GM21825 (cell line): ENCODE data around the gene NBR1.
"Not testable (repeated sequence)": the region's sequence is repeated elsewhere in the genome, so short reads cannot be mapped to it uniquely, and the experiment has no call there.

Experiments
- ATAC-seq: cut with Tn5 transposase; IDR thresholded peaks from one replicate; pipeline ENCODE4 v1.9.1; 2021; ENCODE audit warnings: mild to moderate bottlenecking, moderate library complexity; ENCODE audit not compliant: unreplicated experiment

NBR1 gene

DNA sequence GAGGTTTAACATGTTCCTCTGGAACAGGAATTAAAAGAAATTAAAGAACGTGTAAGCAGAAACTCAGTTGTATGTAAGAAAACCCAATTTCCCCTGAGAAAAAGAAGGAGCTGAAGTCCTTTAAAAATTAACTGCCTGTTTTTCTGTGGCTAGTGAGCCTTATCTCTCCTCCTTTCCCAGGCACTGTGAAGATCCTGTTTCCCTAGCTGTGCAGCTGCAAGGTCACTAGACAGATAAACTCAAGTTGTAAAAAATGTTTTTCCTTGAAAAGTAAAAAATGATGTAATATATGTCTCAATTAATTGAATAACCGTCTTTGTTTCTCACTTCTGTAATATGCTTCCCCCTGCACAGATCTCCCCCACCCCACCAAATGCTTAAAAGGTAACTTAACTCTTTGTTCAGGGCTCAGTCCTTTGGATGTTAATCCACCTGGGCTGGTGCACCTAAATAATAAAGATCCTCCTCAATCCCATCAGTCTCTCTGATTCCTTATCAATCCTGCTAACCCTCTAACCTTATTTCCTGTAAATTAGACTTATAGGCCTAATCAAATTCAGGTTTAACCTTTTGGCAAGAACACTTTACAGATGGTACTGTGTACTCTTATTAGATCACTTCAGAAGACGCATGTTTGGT, 17.7 kb upstream of the NBR1 start:
- ATAC-seq, result not testable (repeated sequence)

DNA sequence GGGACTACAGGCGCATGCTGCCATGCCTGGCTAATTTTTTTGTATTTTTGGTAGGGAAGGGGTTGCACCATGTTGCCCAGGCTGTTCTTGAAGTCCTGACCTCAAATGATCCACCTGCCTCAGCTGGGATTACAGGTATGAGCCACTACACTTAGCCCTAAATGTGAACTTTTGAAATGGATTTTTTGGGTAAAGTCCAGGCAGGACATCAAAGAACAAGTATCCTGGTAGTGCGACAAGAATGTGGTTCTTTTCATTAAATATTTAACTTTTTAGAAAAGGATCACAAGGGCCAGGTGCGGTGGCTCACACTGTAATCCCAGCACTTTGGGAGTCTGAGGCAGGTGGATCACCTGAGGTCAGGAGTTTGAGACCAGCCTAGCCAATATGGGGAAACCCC, 15.3 kb upstream of the NBR1 start:
- no peak for ATAC-seq

DNA sequence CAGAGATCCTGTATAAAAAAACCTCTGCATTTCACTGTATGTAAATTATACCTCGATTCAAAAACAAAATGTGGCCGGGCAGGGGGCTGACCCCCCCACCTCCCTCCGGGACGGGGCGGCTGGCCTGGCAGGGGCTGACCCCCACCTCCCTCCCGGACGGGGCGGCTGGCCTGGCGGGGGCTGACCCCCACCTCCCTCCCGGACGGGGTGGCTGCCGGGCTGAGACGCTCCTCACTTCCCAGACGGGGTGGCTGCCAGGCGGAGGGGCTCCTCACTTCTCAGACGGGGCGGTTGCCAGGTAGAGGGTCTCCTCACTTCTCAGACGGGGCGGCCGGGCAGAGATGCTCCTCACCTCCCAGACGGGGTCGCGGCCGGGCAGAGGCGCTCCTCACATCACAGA, 11.8 kb upstream of the NBR1 start:
- not testable (repeated sequence) for ATAC-seq

DNA sequence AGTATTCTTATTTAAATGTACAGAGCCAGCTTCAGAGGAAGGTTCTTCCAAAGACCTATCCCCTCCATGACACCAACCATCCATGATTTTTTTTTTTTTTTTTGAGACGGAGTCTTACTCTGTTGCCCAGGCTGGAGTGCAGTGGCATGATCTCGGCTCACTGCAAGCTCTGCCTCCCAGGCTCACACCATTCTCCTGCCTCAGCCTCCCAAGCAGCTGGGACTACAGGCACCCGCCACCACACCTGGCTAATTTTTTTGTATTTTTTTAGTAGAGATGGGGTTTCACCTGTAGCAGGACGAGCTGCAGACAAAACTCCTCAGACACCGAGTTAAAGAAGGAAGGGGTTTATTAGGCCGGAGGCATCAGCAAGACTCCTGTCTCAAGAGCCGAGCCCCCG, 11.1 kb upstream of the NBR1 start:
- not testable (repeated sequence) for ATAC-seq

DNA sequence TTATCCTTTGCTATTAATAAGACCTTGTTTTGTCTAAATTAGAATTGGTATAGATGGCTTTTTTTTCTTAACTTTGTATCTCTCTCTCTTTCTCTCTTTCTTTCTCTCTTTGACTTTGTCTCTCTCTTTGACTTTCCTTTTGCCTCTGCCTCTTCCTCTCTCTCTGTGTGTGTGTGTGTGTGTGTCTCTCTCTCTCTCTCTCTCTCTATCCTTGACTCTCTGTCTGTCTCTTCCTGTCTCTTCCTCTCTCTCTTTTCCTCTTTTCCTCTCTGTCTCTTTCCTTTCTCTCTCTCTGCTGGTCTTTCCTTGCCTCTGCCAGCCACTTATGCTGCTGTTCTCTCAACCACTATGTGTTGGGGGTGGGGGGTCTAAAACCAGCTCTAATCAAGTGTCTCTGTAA, 5.0 kb upstream of the NBR1 start:
- ATAC-seq, result not testable (repeated sequence)

DNA sequence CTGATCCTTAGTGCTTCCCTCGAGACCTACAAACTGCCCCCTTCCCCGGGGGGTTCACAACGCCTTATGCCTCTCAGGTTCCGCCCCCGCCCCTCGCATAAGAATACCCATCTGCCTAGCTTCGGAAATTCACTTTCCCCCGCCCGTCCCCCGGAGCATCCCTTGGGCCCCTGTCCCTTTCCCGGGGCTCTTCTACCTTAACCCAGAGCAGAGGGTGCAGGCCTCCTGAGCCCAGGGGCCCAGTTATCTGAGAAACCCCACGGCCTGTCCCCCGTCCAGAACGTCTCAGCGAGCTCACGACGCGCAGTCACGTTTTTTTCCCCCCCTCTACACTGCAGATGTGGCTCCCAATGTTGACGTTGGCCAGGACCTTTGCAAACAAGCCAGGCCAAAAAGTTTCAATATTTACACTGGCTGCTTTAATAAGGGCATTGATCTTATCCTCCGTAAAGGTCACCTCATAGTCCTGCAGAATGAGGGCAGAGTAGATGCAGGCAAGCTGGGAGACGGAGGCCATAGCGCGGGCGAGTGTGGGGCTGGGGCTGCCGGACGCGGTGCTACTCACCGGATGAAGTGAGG, 1.4 kb upstream of the NBR1 start:
- ATAC-seq, result peak; percentile 17

DNA sequence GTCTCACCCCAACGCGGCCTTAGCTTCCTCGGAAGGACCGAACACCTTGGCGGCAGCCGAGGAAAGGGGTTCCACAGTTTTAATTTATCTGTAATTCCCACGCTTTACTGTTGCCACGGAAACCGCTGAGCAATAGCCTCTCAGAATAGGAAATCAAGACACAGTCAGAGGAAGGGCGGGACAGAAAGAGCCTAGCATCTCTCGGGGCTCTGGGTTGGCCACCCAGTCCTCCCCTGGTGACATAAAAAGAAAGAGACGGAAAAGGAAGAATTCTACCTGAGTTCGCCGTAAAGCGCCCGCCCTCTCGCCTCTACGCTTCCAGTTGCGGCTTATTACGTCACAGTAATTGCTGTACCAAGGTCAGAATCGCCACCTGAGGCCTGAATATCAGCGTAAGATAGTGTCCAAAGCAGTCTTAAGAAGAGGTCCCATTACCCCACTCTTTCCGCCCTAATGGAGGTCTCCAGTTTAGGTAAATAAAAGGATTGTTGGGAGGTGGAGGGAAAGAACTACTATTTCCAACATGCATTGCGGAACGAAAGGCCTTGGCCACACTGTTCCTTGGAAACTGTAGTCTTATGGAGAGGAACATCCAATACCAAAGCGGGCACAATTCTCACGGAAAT, 761 bp upstream of the NBR1 start:
- peak; percentile 53 for ATAC-seq

DNA sequence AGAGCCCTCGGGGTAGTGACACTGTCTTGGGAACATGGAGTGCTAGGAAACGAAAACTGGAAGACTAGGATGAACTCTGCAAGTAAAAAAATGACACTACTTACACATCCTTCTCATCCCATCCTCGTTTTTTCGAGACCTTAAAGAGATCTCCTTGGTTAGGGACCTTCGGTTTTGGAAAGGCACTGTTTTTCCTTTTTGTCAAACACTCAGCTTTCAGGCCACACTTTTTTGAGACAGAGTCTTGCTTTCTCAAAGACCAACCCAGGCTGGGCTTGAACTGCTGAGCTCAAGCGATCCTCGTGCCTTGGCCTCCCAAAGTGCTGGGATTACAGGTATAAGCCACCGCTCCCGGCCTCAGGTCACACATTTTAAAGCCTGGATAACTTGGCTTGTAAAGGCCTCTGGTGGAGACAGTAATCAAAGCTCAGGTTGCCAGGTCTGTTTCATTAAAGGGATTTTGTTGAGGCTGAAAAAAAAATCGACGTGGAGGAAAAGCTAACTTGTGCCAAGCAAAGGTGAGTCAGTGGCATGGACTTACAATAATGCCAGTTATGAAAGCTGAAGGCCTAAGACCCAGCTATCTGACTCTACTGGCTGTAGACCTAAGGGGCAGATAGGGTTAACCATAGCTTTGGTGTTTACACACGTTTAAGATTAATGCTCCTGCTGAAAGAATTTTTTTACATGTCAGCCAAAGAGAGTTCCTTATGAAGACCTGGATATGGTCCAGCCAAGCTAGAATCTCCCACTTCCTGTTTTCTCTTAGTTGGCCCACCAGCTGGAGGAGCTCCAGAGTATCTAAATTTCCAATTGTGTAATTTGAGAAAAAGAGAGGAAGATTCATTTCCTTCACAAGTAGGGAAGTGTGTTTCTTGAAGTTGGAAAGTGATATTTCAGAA, 823 bp downstream of the NBR1 start:
- no peak for ATAC-seq

DNA sequence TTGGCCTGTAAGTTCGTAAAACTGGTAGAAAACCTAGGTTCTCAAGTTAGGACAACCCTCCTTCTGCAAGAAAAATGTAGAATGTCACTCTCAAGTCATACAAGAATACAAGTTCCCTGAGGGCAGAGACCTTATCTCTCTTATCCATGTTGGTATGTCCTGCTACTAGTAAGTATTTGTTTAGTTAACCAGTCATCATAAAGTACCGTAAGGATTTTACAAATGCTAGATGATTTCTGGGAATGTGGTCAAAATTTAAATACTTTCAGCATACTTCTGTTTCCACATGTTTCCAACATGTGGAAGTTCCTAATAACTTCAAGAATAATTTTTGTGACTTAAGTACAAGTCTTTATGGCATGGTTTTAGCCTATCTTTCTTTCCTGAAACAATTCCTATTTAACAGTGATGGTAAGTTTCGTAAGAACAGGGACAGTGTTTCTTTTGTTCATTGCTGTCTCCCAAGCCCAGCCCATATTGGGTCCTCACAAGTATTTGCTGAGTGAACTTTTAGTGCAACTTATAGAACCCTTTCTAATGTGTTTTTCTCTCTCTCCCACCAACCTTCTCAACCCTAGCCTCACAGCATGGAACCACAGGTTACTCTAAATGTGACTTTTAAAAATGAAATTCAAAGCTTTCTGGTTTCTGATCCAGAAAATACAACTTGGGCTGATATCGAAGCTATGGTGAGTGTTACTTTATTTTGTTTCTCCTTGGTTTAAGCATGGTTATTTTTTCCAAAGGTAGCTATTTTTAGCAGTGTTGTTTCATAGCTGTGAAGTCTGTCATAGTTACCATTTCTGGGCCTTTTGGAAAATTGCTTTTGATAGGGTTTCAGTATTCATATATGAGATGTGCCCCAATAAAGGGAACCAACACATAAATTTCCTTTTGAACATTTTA, 4.5 kb downstream of the NBR1 start:
- no peak for ATAC-seq

DNA sequence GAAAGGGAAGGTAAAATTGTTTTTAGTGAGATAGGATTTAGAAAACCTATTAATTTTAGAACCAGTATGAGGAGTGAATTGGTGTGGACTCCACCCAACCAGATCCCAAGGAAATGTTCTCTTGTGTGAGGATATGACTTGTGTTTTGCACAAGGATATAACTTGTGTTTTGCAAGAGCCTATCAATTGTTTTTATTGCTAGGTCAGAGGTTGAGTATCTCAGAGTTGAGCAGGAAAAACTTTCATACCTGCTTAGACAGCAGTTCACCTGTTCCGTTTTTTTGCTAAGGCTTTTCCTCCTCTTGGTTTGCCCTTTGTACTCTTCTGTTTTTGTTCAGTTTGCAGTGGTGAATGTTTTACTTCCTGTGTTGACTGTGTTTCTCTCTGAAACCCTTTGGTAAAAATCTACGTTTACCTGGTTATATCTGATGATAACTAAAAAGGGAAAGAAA, 5.1 kb downstream of the NBR1 start:
- no peak for ATAC-seq

DNA sequence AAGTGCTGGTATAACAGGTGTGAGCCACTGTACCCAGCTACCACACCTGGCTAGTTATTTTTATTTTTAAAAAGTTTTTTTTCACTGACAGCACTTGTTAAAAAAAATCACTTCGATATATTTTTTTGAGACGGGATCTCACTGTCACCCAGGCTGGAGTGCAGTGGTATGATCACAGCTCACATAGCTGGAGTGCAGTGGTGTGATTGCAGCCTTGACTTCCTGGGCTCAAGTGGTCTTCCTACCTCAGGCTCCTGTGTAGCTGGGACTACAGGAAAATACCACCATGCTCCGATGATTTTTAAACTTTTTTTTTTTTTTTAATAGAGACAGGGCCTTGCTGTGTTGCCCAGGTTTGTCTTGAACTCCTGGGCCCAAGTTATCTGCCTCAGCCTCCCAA, 12.9 kb downstream of the NBR1 start:
- no peak for ATAC-seq

DNA sequence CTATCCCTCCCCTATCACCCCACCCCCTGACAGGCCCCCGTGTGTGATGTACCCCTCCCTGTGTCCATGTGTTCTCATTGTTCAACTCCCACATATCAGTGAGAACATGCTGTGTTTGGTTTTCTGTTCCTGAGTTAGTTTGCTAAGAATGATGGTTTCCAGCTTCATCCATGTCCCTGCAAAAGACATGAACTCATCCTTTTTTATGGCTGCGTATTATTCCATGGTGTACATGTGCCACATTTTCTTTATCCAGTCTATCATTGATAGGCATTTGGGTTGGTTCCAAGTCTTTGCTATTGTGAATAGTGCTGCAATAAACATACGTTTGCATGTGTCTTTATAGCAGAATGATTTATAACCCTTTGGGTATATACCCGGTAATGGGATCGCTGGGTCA, 15.6 kb downstream of the NBR1 start:
- ATAC-seq, result not testable (repeated sequence)

DNA sequence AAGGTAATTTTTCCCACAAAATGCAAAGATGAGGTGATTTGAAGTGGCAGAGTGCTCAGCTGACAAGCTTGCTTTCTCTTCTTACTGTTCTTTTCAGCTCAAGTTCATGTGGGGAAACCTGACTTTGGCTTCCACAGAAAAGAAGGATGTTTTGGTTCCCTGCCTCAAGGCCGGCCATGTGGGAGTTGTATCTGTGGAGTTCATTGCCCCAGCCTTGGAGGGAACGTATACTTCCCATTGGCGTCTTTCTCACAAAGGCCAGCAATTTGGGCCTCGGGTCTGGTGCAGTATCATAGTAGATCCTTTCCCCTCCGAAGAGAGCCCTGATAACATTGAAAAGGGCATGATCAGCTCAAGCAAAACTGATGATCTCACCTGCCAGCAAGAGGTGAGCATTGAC, 22.2 kb downstream of the NBR1 start:
- no peak for ATAC-seq

DNA sequence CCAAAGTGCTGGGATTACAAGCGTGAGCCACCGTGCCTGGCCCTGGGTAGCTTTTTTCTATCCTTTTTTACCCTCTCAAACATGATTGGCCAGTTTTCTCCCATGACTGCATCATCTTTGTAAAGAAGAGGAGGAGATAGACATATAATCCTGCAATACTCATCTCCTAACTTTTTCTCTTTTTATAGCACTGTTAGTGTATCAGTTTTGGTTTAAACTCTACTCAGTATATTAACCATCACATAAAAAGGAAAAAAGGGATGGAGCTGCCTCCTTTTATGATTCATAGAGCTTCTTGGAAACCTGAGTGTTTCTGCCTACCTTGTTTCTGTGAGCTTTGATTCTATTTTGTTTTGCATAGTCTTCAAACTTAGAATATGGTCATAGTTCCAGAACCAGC, 28.6 kb downstream of the NBR1 start:
- ATAC-seq, result no peak

DNA sequence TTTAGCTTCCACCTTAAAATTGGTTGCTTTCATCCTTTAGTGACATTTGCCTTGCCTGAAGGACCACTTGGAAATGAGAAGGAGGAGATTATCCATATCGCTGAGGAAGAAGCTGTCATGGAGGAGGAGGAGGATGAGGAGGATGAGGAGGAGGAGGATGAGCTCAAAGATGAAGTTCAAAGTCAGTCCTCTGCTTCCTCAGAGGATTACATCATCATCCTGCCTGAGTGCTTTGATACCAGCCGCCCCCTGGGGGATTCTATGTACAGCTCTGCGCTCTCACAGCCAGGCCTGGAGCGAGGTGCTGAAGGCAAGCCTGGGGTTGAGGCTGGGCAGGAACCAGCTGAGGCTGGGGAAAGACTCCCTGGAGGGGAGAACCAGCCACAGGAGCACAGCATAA, 29.1 kb downstream of the NBR1 start:
- ATAC-seq, result no peak

DNA sequence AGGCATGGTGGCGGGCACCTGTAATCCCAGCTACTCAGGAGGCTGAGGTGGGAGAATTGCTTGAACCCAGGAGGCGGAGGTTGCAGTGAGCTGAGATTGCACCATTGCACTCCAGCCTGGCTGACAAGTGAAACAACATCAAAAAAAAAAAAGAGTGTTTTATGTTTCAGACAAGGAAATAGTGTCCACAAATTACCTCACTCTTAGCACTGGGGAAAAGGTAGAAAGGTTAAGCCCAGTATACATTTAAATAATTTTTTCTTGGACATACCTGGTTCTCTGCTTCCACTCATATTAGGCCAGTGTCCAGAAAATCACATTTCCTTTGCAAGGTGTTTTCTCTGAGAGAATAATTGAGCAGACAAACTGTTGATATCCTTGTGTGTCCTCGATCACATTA, 32.0 kb downstream of the NBR1 start:
- not testable (repeated sequence) for ATAC-seq

DNA sequence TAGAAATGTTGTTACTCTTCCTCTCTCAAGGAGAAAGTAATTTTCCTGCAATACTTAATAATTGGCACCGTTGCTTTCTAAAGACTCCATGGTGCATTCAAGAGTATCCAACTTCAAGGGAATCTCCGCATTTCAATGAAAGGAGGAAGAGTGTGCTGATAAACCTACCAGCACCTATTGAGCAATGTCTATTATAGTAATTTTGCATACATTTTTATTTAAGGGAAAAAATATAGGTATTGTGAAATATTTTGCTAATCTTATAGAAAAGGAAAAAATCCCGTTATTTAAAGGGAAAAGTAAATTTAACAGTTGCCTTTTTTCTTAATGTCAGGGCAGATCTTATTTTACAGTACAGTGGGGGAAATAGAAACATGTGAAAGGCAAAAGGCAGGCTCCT, 39.6 kb downstream of the NBR1 start:
- ATAC-seq, result no peak

DNA sequence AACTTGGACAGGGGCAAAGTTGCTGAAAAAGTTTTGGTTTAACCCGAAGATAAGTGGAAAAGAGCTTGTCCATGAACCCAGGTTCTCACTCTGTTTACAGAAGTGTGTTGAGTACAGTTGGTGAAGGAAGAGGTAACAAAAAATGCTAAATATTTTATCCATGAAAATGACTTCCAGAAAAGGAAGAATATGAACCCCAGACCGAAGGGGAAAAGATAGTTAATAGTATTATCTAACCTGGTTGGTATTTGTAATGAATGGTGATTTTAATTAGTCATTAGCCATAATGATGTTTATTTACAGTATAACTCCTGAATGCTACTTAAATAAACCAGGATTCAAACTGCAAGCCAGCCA, 40.1 kb downstream of the NBR1 start:
- ATAC-seq, result no peak

DNA sequence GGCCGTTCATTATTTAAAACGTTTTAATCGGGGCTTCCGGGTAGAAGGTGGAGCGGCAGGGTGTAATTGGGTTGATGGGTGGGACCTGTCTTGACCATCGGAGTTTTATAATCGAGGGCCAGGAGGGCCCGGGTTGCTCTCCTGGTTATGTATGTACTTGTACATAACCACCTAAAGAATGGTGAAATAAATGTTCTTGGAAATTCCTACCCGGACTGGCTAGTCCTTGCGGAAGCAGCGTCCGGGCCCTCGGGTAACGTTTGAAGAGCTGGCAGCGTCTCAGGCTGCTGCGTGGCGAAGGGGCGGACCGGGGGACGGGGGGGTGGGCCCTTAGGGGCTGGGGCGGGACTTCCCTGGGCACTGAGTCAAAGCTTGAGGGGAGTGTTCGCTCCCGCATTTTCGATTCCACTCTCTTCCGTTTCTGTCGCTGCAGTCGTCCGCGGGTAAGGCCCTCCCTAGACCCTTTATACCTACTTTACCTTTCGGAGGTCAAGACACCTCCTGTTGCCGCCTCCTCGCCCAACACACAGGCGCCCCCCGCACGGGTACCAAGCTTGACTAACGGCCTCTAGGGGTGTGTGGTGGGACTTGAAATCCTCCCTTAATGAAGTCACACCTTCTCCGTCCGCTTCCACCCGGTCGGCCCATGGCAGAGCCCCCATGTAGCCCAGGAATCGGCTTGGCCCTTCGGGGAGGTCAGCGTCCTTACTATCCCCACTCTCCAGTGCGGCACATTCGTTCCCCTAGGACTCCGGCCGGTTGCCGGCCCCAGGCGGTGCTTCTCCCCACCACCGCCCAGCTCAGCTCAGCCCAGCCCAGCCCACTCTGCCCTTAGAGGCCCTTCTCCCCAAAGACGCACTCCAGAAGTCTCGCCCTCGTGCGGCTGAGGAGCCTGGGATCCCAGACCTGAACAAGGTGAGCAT, 40.7 kb downstream of the NBR1 start, which contains the start of gene TMEM106A:
TSS of gene TMEM106A (plus strand) at position 396 of the 923 bp plus-strand sequence. CDS start 1,167 bp downstream, outside the sequence.
- ATAC-seq, result peak; percentile 68
